Glutamatergic neuron (in vitro differentiated cells): Measurements from ENCODE around the gene EMC9. TPM values are rescaled to one million over a fixed set of nuclear protein-coding genes. Genes with fewer than 3 reads are reported as not detected.

Source experiments
- DNase-seq: peaks from one replicate; pipeline ENCODE4 v3.0.0; 2022
- H3K27ac Mint-ChIP-seq: one replicate; pipeline ENCODE4 v1.8.0; 2020; ENCODE audit warnings: mild to moderate bottlenecking, mixed read lengths, inconsistent platforms; ENCODE audit not compliant: unreplicated experiment
- H3K27me3 Mint-ChIP-seq: one replicate; pipeline ENCODE4 v1.8.0; 2020; ENCODE audit warnings: mild to moderate bottlenecking, moderate library complexity, mixed read lengths, inconsistent platforms; ENCODE audit not compliant: unreplicated experiment
- H3K36me3 Mint-ChIP-seq: one replicate; pipeline ENCODE4 v1.8.0; 2020; ENCODE audit warnings: mild to moderate bottlenecking, mixed read lengths, inconsistent platforms; ENCODE audit not compliant: unreplicated experiment
- H3K4me1 Mint-ChIP-seq: one replicate; pipeline ENCODE4 v1.8.0; 2020; ENCODE audit warnings: mild to moderate bottlenecking, low read depth, mixed read lengths, inconsistent platforms; ENCODE audit not compliant: unreplicated experiment
- H3K4me3 Mint-ChIP-seq: one replicate; pipeline ENCODE4 v1.8.0; 2020; ENCODE audit warnings: mild to moderate bottlenecking, mixed read lengths, inconsistent platforms; ENCODE audit not compliant: unreplicated experiment
- H3K9me3 Mint-ChIP-seq: one replicate; pipeline ENCODE4 v1.8.0; 2020; ENCODE audit warnings: mild to moderate bottlenecking, moderate library complexity, mixed read lengths, inconsistent platforms; ENCODE audit not compliant: unreplicated experiment
- CTCF ChIP-seq: fragments of 200-600 bp; sonication (generic); IDR thresholded peaks from one replicate; pipeline ENCODE4 v1.5.0; 2021; ENCODE audit not compliant: partially characterized antibody, unreplicated experiment
- total RNA-seq: library from RNA; stranded (reverse); fragmentation: NEBNext Ultra II Directional; extraction: Animal tissue kit (Norgen Biotek cat#: 25700); gene quantifications from one replicate; pipeline ENCODE4 v1.2.1, GENCODE V29; 2021; ENCODE audit not compliant: unreplicated experiment

The EMC9 gene
- total RNA-seq, 1 donor from 2014 or later, result 18.1 TPM

GRCh38 chr14:24102357-24103048 is 38.9 kb downstream of the EMC9 start:
- no peak for TF ChIP-seq CTCF
- H3K9me3 Mint-ChIP-seq, result peaks cover 2% of the 10 kb centered on the region
- H3K27me3 Mint-ChIP-seq, result peaks cover 3% of the 10 kb centered on the region
- H3K4me1 Mint-ChIP-seq, result no peaks in the 10 kb centered on the region
- peaks cover 16% of the 10 kb centered on the region for H3K36me3 Mint-ChIP-seq
- DNase-seq, result no peak
- no peak overlapping the region for H3K27ac Mint-ChIP-seq
- no peak overlapping the region for H3K4me3 Mint-ChIP-seq

- no peak for DNase-seq
- H3K27me3 Mint-ChIP-seq, result peaks cover 3% of the 10 kb centered on the region
- peak overlapping the region; percentile 20 for H3K4me3 Mint-ChIP-seq
- H3K9me3 Mint-ChIP-seq, result peaks cover 2% of the 10 kb centered on the region
- H3K27ac Mint-ChIP-seq, result no peak overlapping the region
- no peak for TF ChIP-seq CTCF
- H3K36me3 Mint-ChIP-seq, result peaks cover 16% of the 10 kb centered on the region
- peaks cover 4% of the 10 kb centered on the region for H3K4me1 Mint-ChIP-seq
These were observed 40.4 kb downstream of the EMC9 start for GRCh38 chr14:24100982-24101494.

- H3K27me3 Mint-ChIP-seq, result peaks cover 4% of the 10 kb centered on the region
- peaks cover 5% of the 10 kb centered on the region for H3K9me3 Mint-ChIP-seq
- peaks cover 9% of the 10 kb centered on the region for H3K4me1 Mint-ChIP-seq
- peaks cover 16% of the 10 kb centered on the region for H3K36me3 Mint-ChIP-seq
- DNase-seq, result no peak
- TF ChIP-seq CTCF, result no peak
- H3K27ac Mint-ChIP-seq, result no peak overlapping the region
- H3K4me3 Mint-ChIP-seq, result peak overlapping the region; percentile 20
These were observed 41.0 kb downstream of the EMC9 start for GRCh38 chr14:24100197-24100981.

- Mint-ChIP-seq H3K27me3 (peaks cover 7% of the 10 kb centered on the region), H3K36me3 (peaks cover 7% of the 10 kb centered on the region), H3K27ac (peak overlapping the region; percentile 55)
These were observed 42.2 kb downstream of the EMC9 start for GRCh38 chr14:24098927-24099813.

More at GRCh38 chr14:24098927-24099813, 42.2 kb downstream of the EMC9 start:
- no peak for DNase-seq
- Mint-ChIP-seq H3K4me3 (no peak overlapping the region), H3K9me3 (peaks cover 10% of the 10 kb centered on the region), H3K4me1 (peaks cover 11% of the 10 kb centered on the region)
- no peak for TF ChIP-seq CTCF
